H4 (cell line): ENCODE data around the gene ATP1A3. TPM values are rescaled to one million over a fixed set of nuclear protein-coding genes. Genes with fewer than 3 reads are reported as not detected.
"Not testable (repeated sequence)": the region's sequence is repeated elsewhere in the genome, so short reads cannot be mapped to it uniquely, and the experiment has no call there.

Source experiments
- DNase-seq: peaks from one replicate; pipeline ENCODE4 v3.0.0-alpha.2; 2015; ENCODE audit warnings: low spot score
- total RNA-seq: library from RNA; depleted of rRNA; stranded (reverse); fragments of >200 nt; shearing (Covaris generic); gene quantifications from 2 replicates; pipeline ENCODE4 v1.2.3, GENCODE V29; 2014

Gene ATP1A3
- total RNA-seq, 1 experiment from 2014 or later: 2.1 TPM

DNA sequence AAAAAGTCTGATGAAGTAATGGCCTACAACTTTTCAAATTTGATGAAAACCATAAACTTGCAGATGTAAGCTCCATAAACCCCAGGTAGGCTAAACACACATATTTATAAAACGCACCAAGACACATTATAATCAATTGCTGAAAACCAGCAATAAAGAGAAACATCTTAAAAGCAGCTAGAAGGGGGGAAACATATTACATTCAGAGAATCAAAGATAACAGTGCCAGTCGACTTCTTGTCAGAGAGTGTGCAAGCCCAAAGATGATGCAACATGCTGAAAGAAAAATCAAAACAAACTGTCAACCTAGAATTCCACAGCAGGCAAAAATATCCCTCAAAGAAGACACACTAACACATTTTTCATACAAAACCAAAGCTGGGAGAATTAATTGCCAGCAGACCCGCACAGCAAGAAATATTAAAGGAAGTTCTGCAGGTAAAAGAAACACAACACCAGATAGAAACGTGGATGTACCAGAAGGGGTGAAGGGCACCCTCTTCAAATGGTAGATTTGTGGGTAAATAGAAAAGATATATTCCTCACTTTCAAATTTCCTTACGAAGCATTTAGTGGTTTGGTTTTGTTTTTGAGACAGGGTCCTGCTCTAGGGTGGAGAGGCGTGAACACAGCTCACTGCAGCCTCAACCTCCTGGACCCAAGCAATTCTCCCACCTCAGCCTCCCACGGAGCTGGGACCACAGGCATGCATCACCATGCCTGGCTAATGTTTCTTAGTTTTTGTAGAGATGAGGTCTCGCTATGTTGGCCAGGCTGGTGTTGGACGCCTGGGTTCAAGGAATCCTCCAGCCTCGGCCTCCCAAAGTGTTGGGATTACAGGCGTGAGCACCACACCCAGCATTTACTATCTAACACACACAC is 16.5 kb upstream of the ATP1A3 start:
- no peak for DNase-seq

DNA sequence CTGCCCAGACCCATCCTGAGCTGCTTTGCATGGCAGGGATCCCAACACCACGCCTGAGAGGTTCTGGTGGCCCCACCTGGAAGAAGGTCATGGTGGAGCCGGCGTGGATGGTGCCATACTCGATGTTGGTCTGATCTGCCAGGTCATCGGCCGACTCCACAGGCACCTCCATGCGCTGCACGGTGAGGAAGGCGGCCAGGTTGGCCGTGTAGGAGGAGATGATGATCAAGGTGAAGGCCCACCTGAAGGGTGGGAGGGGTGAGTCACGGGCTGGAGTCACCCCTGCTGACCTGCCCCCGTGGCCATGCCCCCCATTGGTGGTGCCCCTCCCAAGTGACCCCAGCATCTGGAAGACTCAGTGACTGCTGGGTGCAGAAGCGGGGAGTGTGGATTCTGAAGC is 12.5 kb upstream of the ATP1A3 start:
- no peak for DNase-seq

DNA sequence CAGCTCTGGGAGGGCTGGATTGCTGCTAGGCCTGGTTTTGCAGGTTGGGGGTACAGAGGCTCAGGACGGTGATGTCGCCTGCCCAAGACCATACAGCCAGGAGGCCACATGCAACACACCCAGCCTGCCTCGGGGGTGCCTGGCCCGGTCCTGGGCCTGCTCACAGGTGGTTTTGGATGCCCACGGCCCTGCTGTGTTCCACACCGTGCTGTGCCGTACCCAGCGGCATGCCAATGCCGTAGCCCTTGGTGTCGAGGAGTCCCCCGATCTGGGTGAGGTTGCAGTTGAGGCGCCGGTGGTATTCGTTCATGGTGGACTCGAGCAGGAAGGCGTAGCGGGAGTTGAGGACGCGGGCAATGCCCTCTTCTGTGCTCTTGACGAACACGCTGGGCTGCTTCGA is 11.5 kb upstream of the ATP1A3 start:
- DNase-seq: no peak

DNA sequence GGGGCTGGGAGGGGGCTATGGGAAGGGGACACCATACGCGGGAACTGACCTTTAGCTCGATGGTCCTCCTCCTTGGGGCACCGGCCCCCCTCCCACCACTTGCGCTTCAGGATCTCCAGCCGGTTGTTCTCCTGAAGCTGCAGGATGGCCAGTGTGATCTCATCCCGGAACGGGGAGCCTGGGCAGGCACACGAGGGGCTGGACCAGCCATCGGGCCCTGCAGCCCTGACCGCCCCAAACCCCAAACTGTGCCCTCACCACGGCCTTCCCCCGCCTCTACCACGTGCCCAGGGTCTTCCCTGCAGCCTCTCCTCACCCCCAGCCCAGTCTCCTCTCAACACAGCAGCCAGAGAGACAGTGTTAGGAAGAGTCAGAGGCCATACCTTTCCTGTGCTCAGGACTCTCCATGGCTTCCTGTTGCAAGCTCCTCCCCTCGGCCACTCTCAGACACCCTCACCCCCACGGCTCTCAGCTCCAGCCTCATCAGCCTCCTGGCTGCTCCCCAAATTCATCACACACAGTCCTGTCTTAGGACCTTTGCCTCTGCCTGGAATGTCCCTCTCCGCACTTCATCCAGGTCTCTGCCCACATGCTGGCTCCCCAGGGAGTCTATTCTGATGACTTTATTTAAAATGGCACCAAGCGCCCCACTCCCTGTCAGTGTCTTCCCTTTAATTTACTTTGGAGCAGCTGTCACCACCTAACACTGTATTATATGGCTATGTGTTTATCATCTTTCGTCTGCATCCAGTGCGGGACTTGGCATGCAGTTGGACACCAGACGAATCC is 9.7 kb upstream of the ATP1A3 start:
- no peak for DNase-seq

DNA sequence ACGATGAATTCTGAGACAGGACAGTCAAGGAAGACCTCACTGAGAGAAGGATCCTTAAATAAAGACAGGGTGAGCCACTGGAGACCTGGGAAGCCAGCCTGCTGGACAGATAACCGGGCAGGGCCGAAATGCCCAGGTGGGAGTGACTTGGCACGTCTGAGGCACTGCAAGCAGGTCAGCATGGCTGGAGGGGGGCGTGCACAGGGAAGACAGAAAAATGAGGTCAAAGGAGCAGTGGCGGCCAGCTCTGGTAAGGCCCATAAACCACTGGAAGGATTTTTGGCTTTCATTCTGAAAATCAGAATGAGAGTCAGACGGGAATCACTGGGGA is 5.8 kb upstream of the ATP1A3 start:
- DNase-seq: no peak

DNA sequence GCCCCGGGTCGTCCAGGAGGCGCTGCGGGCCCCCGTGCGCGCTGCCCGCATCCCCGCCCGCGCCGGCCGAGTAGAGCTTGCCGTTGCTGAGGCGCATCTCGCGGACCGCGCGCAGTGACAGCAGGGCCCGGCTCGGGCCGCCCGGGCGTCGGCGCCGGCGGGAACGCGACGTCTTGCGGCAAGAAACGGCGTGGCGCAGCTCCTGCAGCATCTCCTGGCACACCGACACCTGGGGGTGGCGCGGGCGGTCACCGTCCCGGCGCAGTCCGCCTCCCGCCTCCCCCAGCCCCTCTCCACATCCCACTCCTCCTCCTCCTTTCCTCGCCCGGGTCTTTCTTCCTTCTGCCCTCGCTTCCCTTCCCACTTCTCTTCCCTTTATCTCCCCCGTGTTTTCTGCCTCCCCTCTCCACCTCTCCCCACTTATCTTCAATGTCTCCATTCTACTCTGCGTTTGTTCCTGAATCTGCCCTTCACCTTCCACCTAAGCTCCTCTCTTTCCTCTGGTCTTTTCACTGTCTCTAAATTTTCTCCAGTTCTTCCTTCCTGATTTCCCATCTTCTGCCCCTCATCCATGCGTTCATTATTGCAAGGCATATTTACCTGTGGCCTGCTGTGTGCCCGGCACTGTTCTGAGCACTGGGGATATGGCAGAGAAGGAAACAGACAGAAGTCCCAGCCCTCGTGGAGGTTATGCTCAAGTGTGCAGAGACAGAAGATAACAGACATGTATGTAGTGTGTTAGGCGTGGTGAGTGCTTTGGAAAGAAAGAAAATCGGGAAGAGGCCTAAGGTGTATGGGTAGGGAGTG is 5.2 kb upstream of the ATP1A3 start:
- no peak for DNase-seq

DNA sequence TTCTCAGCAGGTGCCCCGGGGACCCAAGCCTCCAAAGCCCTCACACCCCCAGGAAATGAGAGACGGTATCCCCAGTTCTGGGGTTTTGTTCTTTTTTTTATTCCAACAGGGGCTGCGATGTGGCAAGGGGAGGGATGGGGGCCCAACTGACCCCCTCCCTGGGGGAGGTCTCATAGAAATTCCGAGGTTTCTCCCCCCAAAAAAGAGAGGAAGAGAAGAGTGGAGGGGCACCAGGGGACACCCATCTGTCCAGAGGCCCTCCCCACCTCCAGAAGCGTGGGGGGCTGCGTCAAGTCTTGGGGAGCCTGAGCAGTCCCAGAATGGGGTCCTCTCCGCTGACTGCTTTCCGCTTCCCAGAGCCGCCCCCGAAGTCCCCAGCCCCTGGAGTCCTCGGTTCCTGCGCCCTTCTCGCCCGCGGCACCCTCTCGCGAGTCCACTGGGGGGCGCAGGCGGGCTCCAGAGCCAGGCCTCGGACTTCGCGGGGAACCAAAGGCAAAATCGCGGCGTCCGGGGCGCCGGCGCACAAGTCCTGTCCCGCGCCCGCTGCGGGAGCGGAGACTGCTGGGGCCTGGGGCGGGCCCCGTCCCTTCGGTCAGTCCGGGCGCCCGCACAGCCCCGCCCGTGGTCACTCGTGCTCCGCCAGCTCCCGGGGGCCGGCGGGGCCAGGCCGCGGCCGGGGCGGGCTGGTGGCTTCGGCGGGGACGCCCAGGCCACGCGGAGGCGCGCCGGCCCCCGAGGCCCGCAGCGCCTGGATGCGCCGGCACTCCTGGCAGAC is 4.4 kb upstream of the ATP1A3 start:
- no peak for DNase-seq

DNA sequence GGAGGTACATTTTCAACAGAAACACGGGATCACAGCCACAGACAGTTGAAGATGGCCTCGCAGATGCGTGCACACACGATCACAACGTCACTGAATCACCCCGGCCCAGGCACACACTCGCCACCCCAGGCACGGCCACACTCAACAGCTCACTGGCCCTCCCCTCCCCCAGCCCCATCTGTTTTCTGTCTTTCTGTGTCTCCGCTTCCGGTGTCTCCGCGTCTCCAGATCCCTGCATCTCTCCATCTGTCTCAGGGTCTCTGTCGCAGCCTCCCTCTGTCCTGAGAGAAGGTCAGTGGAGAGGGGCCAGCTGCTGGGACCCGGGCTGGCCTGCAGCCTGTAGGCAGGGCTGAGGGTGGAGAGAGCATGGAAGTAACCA is 3.8 kb upstream of the ATP1A3 start:
- no peak for DNase-seq

DNA sequence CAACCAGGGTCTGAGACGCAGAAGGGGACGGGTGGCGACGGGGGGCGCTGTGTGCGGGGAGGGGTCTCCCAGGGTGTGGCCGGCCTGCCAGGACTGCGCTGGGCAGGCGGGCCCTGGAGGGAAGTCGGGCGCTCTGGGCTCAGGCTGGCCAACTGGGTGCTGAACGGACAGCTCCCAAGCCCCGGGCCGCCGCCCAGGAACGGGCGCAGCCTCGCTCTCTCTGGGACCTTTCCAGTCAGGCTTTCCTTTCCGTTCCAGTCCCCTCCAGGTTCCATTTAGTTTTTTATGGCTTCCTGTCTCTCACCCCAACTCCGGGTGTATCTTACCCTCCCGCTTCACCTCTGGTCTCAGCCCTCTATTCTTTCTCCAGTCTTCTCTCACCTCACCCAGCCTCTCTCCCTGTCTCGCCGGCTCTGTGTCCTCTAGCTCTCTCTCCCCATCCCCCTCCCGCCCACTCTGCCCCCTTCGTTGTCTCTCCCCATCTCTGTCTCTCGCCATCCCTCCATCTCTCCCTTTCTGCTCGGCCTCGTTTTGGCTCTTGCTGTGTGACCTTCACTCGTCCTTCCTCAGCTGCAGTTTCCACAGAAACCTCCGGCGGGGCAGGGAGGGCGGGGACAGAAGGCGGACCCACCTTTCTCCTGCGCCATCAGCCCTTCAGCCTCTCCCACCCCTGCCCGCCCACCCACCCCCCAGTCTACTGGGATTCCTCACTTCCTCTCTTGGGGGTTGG is 3.3 kb upstream of the ATP1A3 start:
- DNase-seq: no peak

DNA sequence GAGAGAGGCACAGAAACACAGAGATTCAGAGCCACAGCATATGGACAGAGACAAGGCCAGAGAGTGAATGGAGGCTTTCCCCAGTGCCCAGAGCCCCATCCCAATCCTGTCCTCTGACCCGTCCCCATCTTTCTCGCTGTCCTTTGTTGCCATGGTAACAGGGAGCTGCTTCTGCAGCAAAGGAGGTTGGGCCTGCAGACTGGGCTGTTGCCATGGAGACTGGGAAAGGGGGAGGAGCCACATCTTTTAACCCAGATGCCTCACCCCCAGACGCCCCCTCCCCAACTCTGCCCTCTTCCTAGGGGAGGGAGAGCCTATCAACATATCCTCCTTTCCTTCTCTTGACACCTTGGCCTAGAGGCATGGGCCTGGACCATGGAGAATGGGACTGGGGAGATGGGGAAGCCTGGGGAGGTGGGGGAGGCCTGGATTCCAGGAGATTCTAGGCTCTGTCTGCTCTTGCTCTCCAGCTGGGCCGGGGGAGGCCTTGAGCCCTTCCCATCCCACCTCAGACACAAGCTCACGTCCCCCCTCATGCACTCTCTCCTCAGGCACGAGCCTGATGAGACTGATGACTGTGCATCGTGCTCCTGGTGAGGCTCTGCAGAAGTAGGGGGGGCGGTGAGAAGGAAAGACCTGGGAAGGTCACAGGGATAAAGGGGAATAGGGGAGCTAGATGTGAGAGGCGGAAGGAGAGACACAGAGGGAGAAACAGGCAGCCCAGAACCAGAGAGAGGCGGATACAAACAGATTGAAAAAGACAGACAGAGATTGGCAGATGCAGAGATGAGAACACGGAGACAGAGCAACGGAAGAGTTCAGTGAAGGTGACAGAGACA is 2.1 kb upstream of the ATP1A3 start:
- no peak for DNase-seq

DNA sequence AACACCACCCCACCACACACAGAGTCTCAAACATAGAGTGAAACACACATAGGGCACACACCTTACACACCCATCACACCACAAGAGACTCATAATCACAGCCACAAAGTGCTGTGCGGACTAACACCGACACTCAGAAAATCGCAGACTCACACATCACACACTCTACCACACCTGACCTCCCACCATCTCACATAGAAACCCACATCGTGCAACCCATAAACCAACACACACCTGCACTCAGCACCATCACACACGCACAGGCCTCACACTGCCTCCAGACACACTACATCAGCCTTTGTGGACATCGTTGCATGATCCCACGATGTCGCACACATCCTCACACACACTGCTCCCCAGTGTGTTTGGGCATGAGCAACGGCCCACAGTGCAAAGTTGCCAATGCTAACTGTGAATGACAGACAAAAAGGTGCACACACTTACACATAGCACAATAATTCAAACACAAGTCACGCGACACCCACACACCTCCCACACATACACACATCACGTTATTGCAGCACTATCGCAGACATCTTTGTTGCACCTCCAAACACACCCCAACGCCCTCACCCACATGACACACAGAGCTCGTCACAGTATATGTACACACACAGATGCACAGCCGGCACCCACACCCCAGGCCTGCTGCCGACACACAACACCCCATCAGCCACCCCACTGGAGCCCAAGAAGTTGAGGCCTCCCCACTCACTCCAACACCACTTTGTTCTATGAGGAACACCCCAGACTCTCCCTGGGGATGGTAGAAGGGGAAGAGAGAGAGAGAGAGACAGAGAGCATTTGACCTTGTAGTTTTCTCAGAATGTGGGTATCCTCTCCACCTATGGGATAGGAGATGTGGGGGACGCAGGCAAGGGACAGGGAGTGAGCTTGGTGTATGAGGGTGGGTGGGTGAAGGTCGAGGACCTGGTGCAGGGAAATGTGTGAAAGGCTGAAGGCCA is 1.2 kb upstream of the ATP1A3 start:
- DNase-seq: no peak

DNA sequence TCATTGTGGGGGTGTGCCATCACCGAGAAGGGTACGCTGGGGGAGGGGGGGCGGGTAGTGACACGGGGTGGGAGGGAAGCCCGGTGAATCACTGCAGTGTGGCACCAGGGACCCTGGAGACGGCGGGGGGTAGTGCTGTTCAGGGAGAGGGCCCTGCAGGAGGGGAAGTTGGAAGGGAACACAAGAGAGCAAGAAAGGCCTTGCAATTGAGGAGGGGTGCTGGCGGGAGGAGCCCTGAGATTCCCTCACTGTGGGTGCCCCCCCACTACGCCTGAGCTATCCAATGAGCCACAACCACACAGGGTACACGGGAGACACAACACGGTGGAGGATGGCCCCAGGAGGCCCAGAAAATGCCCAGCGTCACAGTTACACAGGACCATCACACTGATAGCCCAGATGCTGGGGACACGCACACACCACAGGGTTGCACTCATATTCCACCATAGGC is 516 bp upstream of the ATP1A3 start:
- DNase-seq: no peak

DNA sequence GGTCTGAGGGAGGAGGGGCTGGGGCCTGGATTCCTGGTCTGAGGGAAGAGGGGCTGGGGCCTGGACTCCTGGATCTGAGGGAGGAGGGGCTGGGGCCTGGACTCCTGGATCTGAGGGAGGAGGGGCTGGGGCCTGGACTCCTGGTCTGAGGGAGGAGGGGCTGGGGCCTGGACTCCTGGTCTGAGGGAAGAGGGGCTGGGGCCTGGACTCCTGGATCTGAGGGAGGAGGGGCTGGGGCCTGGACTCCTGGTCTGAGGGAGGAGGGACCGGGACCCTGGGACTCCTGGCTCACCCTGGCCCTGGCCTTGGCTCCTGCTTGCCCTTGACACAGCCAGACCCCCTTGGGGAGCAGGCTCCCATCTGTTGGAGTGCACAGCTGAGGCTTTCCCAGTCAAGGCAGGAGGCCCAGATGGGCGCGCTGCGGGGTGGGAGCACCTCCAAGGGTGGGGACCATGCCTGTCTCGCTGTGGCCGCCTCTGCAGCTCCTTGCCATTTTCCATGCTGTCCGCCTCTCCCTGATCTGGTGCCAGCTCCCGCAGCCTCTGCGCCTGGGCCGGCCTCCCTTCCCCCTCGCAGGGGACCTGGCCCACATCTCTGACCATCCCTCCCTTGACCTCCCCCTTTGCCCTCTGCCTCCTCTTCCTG is 2.0 kb downstream of the ATP1A3 start:
- not testable (repeated sequence) for DNase-seq

DNA sequence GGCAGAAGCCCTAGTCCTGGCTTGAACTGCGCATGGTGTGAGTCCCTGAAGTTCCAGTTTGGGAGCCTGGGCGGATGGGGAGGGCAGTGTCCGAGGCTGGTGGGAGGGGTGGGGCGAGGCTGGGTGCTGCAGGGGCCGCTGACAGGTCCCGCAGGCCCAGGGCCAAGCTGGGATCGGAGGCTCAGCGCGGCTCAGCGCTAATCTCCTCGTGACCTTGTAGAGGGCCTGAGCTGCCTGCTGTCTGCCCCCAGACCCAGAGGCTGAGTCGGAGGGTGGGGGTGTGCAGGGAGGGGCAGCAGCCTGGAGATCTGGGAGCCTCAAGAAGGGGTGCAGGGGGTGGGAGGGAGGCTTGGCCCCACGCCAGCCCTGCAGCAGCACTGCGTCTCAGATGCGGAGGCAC is 3.0 kb downstream of the ATP1A3 start:
- DNase-seq: no peak

DNA sequence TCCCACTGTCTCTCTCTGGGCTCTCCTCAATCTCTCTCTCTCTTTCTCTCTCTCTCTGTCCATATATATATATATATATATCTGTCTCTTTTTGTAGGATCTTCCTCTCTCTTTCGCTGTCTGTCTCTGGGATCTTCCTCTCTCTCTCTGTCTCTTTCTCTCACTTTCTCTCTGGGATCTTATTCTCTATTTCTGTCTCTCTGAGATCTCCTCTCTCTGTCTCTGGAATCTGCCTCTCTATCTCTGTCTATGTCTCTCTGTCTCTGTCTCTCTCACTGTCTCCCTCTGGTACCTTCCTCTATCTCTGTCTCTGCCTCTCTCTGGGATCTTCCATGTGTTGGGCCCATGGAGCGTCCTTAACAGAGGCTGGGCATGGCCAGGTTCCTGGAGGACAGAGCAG is 3.4 kb downstream of the ATP1A3 start:
- no peak for DNase-seq

DNA sequence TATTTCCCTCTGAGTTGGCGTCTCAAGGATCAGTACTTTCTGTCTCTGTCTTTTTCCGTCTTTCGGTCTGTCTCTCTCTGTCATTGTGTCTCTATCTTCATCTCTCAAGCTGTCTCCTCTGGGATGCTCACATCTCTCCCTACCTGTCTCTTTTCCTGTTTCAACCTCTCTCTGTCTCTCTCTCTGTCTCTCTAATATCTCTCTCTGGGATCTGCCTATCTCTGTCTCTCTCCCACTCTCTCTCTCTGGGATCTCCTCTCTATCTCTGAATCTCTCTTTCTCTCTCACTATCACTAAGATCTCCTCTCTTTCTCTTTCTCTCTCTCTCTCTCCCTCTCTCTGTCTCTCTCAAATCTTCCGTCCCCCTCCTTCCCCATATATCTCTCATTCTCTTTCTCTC is 4.0 kb downstream of the ATP1A3 start:
- DNase-seq: no peak

DNA sequence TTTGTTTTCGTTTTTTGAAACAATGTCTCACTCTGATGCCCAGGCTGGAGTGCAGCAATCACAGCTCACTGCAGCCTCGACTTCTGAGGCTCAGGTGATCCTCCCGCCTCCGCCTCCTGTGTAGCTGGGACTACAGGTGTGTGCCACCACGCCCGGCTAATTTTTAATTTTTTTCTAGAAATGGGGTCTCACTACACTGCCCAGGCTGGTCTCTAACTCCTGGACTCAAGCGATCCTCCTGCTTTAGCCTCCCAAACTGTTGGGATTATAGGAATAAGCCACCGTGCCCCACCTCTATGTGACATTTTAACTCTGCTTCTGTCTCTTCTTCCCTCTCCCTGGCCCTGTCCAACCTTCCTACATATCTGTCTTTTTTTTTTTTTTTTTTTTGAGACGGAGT is 5.1 kb downstream of the ATP1A3 start:
- no peak for DNase-seq

DNA sequence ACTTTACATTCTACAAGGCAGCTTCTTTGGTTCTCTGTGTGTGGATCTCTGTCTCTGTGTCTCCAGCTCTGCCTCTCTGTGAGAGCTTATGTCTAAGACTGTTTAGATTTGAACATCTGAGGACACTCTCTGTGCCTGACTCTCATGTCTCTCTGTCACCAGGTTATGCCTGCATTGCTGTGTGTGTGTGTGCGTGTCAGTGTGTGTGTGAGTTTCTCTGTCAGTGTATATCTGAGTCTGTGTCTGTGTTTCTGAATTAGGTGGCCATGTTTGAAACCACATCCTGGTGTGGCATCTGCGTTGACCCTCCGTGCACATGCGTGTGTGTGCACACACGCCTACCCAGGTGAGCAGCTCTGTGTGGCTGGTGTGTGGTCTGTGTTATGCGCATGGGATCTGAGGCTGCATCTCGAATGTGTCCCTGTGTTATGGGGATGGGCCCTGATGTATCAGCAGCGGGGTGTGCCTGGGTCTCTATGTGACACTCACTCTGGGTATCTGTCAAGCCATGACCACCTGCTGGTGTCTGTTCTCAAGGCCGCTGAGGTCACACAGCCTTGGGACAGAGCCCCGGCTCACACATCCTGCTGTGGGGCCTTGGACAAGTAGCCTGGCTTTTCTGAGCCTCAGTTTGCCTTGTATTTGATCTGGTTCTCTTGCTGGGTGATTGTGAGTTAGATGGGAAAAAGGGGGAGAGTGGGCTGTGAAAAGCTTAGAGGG is 6.7 kb downstream of the ATP1A3 start:
- DNase-seq: no peak
